GM12878 (cell line): ENCODE measurements around the gene MPST. TPM values are rescaled to one million over a fixed set of nuclear protein-coding genes. Genes with fewer than 3 reads are reported as not detected.

Experiments used
- ATAC-seq: fragments of 200-7000 bp; cut with Tn5 transposase; 3 replicates; pipeline ENCODE4 v1.9.1; 2020; ENCODE audit warnings: mild to moderate bottlenecking, moderate library complexity
- BruUV-seq: library from RNA; stranded (reverse); fragments of 400-500 nt; replicated peaks from 2 replicates; lab custom pipeline; 2021; lab: Mats Ljungman, UMichigan
- CTCF ChIA-PET: fragments of 300-600 bp; sonication (Branson Sonifier 250); formaldehyde crosslinking; extraction: SDS; loops from one replicate; lab custom pipeline; 2021; ENCODE audit warnings: inconsistent platforms; lab: Yijun Ruan, JAX
- POLR2A ChIA-PET: fragments of 350-600 bp; formaldehyde crosslinking; extraction: SDS; loops from one replicate; lab custom pipeline; 2021; ENCODE audit warnings: inconsistent platforms; lab: Charles Lee
- RAD21 ChIA-PET: fragments of 300-600 bp; sonication (Branson Sonifier 250); formaldehyde crosslinking; loops from one replicate; lab custom pipeline; 2023; ENCODE audit warnings: antibody characterized with exemption; ENCODE audit not compliant: unreplicated experiment; lab: Charles Lee
- SMC1A ChIA-PET: fragments of 300-600 bp; sonication (Branson Sonifier 250); formaldehyde crosslinking; loops from one replicate; lab custom pipeline; 2023; ENCODE audit not compliant: unreplicated experiment, uncharacterized antibody; lab: Charles Lee
- DNase-seq: peaks from one replicate; pipeline ENCODE4 v3.0.0-alpha.2; 2011; ENCODE audit warnings: low read depth, low spot score
- FAIRE-seq: peaks from 3 replicates; lab custom pipeline; 2011; peaks lifted over from hg19 to GRCh38; lab: Jason Lieb, UNC
- H2AFZ ChIP-seq: 2 replicates; pipeline ENCODE4 v1.6.0; 2011; ENCODE audit warnings: low read depth, low read length, control low read depth; ENCODE audit not compliant: control insufficient read depth
- H3K27ac ChIP-seq: 2 replicates; pipeline ENCODE4 v1.5.1; 2011; ENCODE audit warnings: control low read depth; ENCODE audit not compliant: control insufficient read depth, insufficient read depth
- H3K27me3 ChIP-seq, 2 experiments: replicated peaks in 1 of 2; 2 replicates each; pipeline versions ENCODE4 v1.6.0 to v1.6.1; 2011; ENCODE audit warnings: low read length in 1 of 2; ENCODE audit not compliant: control insufficient read depth in 2 of 2, insufficient read depth in 2 of 2
- H3K36me3 ChIP-seq, 2 experiments: 2 replicates each; pipeline ENCODE4 v1.5.1; 2011; ENCODE audit warnings: low read length in 1 of 2; ENCODE audit not compliant: control insufficient read depth in 2 of 2, insufficient read depth in 2 of 2
- H3K4me1 ChIP-seq: 2 replicates; pipeline ENCODE4 v1.6.1; 2011; ENCODE audit warnings: mild to moderate bottlenecking, low read length, moderate library complexity, mixed read lengths; ENCODE audit not compliant: control insufficient read depth, insufficient read depth
- H3K4me2 ChIP-seq: 2 replicates; pipeline ENCODE4 v1.6.0; 2011; ENCODE audit warnings: control low read depth; ENCODE audit not compliant: control insufficient read depth, insufficient read depth
- H3K4me3 ChIP-seq: fragments of 200-600 bp; sonication (generic); 2 replicates; pipeline ENCODE4 v1.5.1; 2016
- H3K79me2 ChIP-seq: 2 replicates; pipeline ENCODE4 v1.6.0; 2011; ENCODE audit warnings: low read length; ENCODE audit not compliant: control insufficient read depth, insufficient read depth
- H3K9ac ChIP-seq: 2 replicates; pipeline ENCODE4 v1.8.0; 2011; ENCODE audit warnings: low read length, control low read depth, mixed read lengths; ENCODE audit not compliant: control insufficient read depth, insufficient read depth
- H3K9me3 ChIP-seq: replicated peaks from 3 replicates; pipeline ENCODE4 v1.5.1; 2011; ENCODE audit warnings: mild to moderate bottlenecking, low read length; ENCODE audit not compliant: control insufficient read depth, insufficient read depth
- H4K20me1 ChIP-seq: 2 replicates; pipeline ENCODE4 v1.6.0; 2011; ENCODE audit not compliant: control insufficient read depth, insufficient read depth
- IRF3 ChIP-seq: fragments of 450-650 bp; IDR thresholded peaks from 2 replicates; pipeline ENCODE4 v1.6.1; 2014; ENCODE audit warnings: mild to moderate bottlenecking
- KDM1A ChIP-seq: fragments of 200-600 bp; sonication (generic); IDR thresholded peaks from 2 replicates; pipeline ENCODE4 v1.6.1; 2016; ENCODE audit warnings: borderline replicate concordance
- MAX ChIP-seq: IDR thresholded peaks from 2 replicates; pipeline ENCODE4 v1.6.1; 2012; ENCODE audit warnings: low read depth, low read length, improper control_type of control experiment
- NBN ChIP-seq: fragments of 450-650 bp; IDR thresholded peaks from 2 replicates; pipeline ENCODE4 v1.6.1; 2016
- NFXL1 ChIP-seq: fragments of 450-650 bp; IDR thresholded peaks from 2 replicates; pipeline ENCODE4 v1.6.1; 2017; ENCODE audit warnings: antibody characterized with exemption, mild to moderate bottlenecking, borderline replicate concordance
- NFYA ChIP-seq: IDR thresholded peaks from 2 replicates; pipeline ENCODE4 v1.6.1; 2011; ENCODE audit warnings: low read depth, mild to moderate bottlenecking, low read length, improper control_type of control experiment, borderline replicate concordance
- PML ChIP-seq: IDR thresholded peaks from 2 replicates; pipeline ENCODE4 v1.6.1; 2012; ENCODE audit warnings: low read length, inconsistent platforms
- STAT1 ChIP-seq: fragments of 450-650 bp; conservative IDR thresholded peaks from 2 replicates; pipeline ENCODE4 v1.6.1; 2014; ENCODE audit warnings: antibody characterized with exemption, mild to moderate bottlenecking
- TCF12 ChIP-seq: IDR thresholded peaks from 2 replicates; pipeline ENCODE4 v1.6.1; 2011; ENCODE audit warnings: low read depth, mild to moderate bottlenecking, low read length
- USF1 ChIP-seq: IDR thresholded peaks from 2 replicates; pipeline ENCODE4 v1.6.1; 2011; ENCODE audit warnings: borderline replicate concordance, low read depth, mild to moderate bottlenecking, moderate library complexity, mixed read lengths, low read length; ENCODE audit not compliant: insufficient read depth; ENCODE audit errors: extremely low read length
- WGBS: methylation state at CpG from one replicate; pipeline ENCODE4 v1.1.6; 2016; ENCODE audit warnings: low lambda C conversion rate; ENCODE audit not compliant: insufficient replicate concordance, insufficient coverage; ENCODE audit errors: missing lambda C conversion rate; 5-methylcytosine and 5-hydroxymethylcytosine counted together
- in situ Hi-C: fragments of 300-500 bp; cut with MboI; formaldehyde crosslinking; loops from 9 replicates; pipeline ENCODE4 v1.14.3; 2018; ENCODE audit warnings: mixed read lengths
- intact Hi-C: fragments of 100-400 bp; cut with micrococcal nuclease; formaldehyde crosslinking; loops from one replicate; pipeline ENCODE4 v1.14.2; 2022; ENCODE audit not compliant: unreplicated experiment
- polyA plus RNA-seq, 11 experiments: library from polyadenylated mRNA; depleted of rRNA in 4 of 11; unstranded in 6 of 11; stranded (reverse) in 5 of 11; fragments of >200 nt; fragmentation: Nextera tagmentation in 4 of 11; fragmentation: Illumina TruSeq in 1 of 11; extraction: Ambion mirVana in 4 of 11; extraction: Trizol in 1 of 11; gene quantifications; 1 replicate in 1 of 11; 2 replicates in 10 of 11; pipeline versions ENCODE4 v1.2.1 to v1.2.3, GENCODE V29; 2011 to 2016; ENCODE audit warnings: inconsistent platforms in 2 of 11, missing spikeins in 2 of 11, low read depth in 1 of 11
- total RNA-seq, 4 experiments: library from RNA; depleted of rRNA in 3 of 4; stranded (reverse); fragments of >200 nt in 3 of 4; fragmentation: Illumina TruSeq in 1 of 4; extraction: Trizol in 1 of 4; gene quantifications; 2 replicates each; pipeline versions ENCODE4 v1.2.1 to v1.2.3, GENCODE V29; 2013 to 2021

Gene MPST
- total and polyA plus RNA-seq, 10 of the 15 experiments (the other 5 are each of a cell fraction or from before 2014, with no cell fraction given): 0.95 to 88.7 (median 38.5) TPM

GRCh38 chr22:36979016-36979910, 40.3 kb upstream of the MPST start:
- no peak for TF ChIP-seq USF1
- TF ChIP-seq TCF12: no peak
- TF ChIP-seq STAT1: no peak
- no peak for TF ChIP-seq KDM1A
- no peak for TF ChIP-seq NFYA
- no peak for TF ChIP-seq IRF3
- no peak for TF ChIP-seq NBN
- no peak for TF ChIP-seq PML
- no peak for TF ChIP-seq MAX
- TF ChIP-seq NFXL1: no peak
- H3K4me2 ChIP-seq: no peak overlapping the region
- no peak for DNase-seq
- no peaks in the 10 kb centered on the region; a peak in 1 of 4 replicates for H3K27me3 ChIP-seq
- no peaks in the 10 kb centered on the region for H3K36me3 ChIP-seq
- no peak overlapping the region for H3K9ac ChIP-seq
- no peak for FAIRE-seq
- POLR2A ChIA-PET: no interaction called here
- no peaks in the 10 kb centered on the region for H3K79me2 ChIP-seq
- in situ Hi-C loops: no loop called here
- WGBS: 62% methylated on average over 13 of the region's 13 CpGs
- no peaks in the 10 kb centered on the region for H3K9me3 ChIP-seq
- RAD21 ChIA-PET: interaction anchor here (0.7 to 5.3 kb wide), 6 partner anchors 37 to 196 kb away, joined by 3 to 94 read pairs (median 10); partner anchors contain the start of genes KCTD17 and NCF4
- SMC1A ChIA-PET: interaction anchor here (1.7 to 4.4 kb wide), 4 partner anchors 123 to 222 kb away, joined by 4 to 29 read pairs (median 8); no protein-coding TSS in a partner anchor
- CTCF ChIA-PET: interaction anchor here (0.7 to 18.9 kb wide), 9 partner anchors 25 to 635 kb away, joined by 3 to 310 read pairs (median 9); partner anchors contain the start of gene NCF4
- H2AFZ ChIP-seq: no peak overlapping the region
- no TSS peak for BruUV-seq
- no peaks in the 10 kb centered on the region for H4K20me1 ChIP-seq
- ATAC-seq: no peak
- intact Hi-C loops: loop anchor here (5.0 to 10.0 kb wide), 2 partner anchors 37 to 434 kb away; no protein-coding TSS in a partner anchor
- H3K4me3 ChIP-seq: no peak overlapping the region
- H3K4me1 ChIP-seq: no peaks in the 10 kb centered on the region; the same call in 1 of the 2 replicates
- no peak overlapping the region for H3K27ac ChIP-seq
